ENCODE results near the gene RPTOR.

The RPTOR gene

DNA sequence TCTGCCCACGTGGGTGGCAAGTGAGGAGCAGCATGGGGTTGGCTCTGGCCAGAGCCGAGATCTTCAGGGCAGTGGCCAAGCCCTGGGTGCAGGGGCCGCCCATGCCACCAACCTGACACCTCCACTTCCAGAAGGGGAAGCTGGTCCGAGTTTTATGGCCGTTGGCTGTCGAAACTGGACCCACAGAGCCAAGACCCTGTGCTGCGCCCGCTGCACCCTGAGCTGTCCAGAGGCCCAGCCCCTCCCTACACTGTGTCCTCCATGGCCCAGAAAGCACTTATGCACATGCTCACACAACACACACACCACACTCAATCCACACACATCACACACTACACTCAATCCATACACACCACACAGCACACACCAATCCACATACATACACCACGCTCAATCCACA lies 33.9 kb upstream of the RPTOR start:
- Histone ChIP-seq H3K4me3 (no peak overlapping the region), H3K27me3 (no peaks in the 10 kb centered on the region; a peak in 1 of 22 replicates), H4K20me1 (no peaks in the 10 kb centered on the region; a peak in 1 of 22 replicates), H3K27ac (no peak overlapping the region), H3K36me3 (no peaks in the 10 kb centered on the region), H3K9me3 (replicated peaks in 1 of 11) (no peaks in the 10 kb centered on the region), H3K4me2 (no peak overlapping the region), H3K9ac (no peak overlapping the region), H3K4me1 (no peaks in the 10 kb centered on the region)
- TF ChIP-seq Cebpa-rat (IDR thresholded peaks at IDR 0.05) = no peak

DNA sequence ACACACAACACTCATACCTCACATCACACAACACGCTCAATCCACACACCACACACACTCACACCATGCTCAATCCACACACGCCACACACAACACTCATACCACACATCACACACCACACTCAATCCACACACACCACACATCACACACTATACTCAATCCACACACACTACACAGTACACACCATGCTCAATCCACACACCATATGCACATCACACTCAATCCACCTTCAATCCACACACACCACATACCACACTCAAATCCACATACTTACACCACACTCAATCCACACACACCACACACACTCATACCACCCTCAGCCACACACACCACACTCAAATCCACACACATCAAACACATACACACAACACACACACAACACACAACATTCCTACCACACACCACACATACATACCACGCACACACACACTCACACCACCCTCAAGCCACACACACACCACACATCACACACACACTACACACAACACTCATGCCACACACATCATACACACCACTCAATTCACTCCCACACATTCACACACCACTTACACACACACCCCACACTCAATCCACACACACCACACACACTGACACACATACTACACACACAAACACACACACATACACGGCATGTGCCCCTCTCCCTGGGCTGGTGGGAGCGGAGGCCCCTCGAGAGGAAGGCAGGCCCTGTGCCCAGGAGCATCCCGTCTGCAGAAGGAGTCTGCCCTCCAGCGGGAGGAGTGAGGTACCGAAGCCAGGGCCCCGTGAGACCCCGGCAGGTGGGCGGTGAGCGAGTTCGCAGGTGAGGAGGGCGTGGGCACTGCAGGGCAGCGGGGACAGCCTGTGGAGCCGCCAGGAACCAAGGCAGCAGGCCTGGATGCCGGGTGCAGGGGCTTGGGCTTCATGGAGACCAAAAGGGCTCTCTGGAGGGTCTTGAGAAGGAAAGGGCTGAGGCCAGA lies 33.1 kb upstream of the RPTOR start:
- H3K4me2 ChIP-seq = no peak overlapping the region
- peaks cover 0 to 3% (median 0%) of the 10 kb centered on the region in 11 experiments; a peak in 2 of 22 replicates for H3K27me3 ChIP-seq
- no peaks in the 10 kb centered on the region for H3K9me3 ChIP-seq (replicated peaks in 1 of 11)
- H3K9ac ChIP-seq = no peak overlapping the region
- H4K20me1 ChIP-seq = no peaks in the 10 kb centered on the region; a peak in 2 of 22 replicates
- TF ChIP-seq Cebpa-rat (IDR thresholded peaks at IDR 0.05) = no peak
- no peaks in the 10 kb centered on the region for H3K4me1 ChIP-seq
- no peak overlapping the region for H3K27ac ChIP-seq
- H3K36me3 ChIP-seq = no peaks in the 10 kb centered on the region
- no peak overlapping the region for H3K4me3 ChIP-seq

DNA sequence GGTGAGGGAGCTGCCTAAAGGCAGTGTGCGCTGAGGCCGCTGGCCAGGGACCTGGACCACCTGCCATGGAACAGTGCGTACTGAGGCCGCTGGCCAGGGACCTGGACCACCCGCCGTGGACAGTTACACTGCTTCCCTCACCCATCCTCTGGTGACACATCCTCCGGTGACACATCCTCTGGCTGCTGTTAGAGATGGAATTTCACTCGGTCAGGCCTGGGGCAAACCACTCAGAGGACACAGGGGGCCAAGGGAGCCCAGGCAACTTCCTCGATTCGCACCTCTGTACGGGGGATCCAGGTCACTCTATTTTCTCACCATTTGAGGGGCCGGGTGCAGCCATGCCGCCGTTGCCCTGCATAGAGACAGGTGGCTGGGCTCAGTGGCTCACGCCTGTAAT lies 32.4 kb upstream of the RPTOR start:
- Histone ChIP-seq H4K20me1 (no peaks in the 10 kb centered on the region; a peak in 2 of 22 replicates), H3K4me2 (no peak overlapping the region), H3K9me3 (replicated peaks in 1 of 11) (no peaks in the 10 kb centered on the region), H3K4me1 (no peaks in the 10 kb centered on the region), H3K4me3 (no peak overlapping the region), H3K27ac (no peak overlapping the region), H3K27me3 (peaks cover 0 to 4% (median 0%) of the 10 kb centered on the region in 11 experiments; a peak in 2 of 22 replicates), H3K36me3 (no peaks in the 10 kb centered on the region), H3K9ac (no peak overlapping the region)
- TF ChIP-seq Cebpa-rat (IDR thresholded peaks at IDR 0.05) = no peak

DNA sequence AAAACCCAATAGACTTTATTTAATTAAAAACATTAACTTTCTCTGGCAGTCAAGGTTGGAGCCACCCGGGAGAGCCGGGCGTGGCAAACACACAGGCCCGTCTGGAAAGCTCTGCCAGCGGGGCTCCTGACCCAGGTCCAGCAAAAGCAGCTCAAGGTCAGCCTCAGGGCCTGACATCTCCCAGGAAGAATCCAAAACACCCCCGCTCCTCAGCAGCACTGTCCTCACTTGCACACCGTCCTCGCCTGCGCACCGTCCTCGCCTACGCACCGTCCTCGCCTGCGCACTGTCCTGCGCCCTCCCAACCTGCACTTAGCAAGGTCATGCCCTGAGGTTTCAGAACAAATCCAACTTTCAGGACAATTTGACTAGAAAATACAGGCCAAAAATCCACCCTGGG lies 31.4 kb upstream of the RPTOR start:
- TF ChIP-seq Cebpa-rat (IDR thresholded peaks at IDR 0.05) = no peak
- H3K4me1 ChIP-seq = no peaks in the 10 kb centered on the region
- no peak overlapping the region for H3K4me2 ChIP-seq
- no peaks in the 10 kb centered on the region; a peak in 2 of 22 replicates for H4K20me1 ChIP-seq
- no peak overlapping the region for H3K27ac ChIP-seq
- H3K27me3 ChIP-seq = peaks cover 0 to 4% (median 0%) of the 10 kb centered on the region in 11 experiments; a peak in 2 of 22 replicates
- H3K36me3 ChIP-seq = no peaks in the 10 kb centered on the region
- no peaks in the 10 kb centered on the region for H3K9me3 ChIP-seq (replicated peaks in 1 of 11)
- H3K4me3 ChIP-seq = no peak overlapping the region
- no peak overlapping the region for H3K9ac ChIP-seq

DNA sequence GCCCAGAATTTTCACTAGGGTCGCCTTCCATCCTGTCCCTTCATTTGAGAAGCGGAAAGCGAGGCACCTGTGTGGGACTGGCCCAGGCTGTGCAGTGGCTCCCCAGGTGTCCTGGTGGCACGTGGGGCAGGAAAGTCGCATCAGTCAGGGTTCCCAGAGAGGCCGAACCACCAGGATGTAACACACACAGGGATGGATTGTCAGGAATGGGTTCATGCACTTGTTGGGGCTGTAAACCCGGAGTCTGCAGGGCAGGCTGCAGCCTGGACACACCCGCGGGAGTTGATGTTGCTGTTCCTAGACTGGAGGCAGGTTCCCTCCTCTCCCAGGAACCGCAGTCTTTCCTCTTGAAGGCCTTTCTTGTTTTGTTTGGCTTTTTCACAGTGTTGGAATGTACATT lies 30.7 kb upstream of the RPTOR start:
- no peak for TF ChIP-seq Cebpa-rat (IDR thresholded peaks at IDR 0.05)
- no peak overlapping the region for H3K4me3 ChIP-seq

DNA sequence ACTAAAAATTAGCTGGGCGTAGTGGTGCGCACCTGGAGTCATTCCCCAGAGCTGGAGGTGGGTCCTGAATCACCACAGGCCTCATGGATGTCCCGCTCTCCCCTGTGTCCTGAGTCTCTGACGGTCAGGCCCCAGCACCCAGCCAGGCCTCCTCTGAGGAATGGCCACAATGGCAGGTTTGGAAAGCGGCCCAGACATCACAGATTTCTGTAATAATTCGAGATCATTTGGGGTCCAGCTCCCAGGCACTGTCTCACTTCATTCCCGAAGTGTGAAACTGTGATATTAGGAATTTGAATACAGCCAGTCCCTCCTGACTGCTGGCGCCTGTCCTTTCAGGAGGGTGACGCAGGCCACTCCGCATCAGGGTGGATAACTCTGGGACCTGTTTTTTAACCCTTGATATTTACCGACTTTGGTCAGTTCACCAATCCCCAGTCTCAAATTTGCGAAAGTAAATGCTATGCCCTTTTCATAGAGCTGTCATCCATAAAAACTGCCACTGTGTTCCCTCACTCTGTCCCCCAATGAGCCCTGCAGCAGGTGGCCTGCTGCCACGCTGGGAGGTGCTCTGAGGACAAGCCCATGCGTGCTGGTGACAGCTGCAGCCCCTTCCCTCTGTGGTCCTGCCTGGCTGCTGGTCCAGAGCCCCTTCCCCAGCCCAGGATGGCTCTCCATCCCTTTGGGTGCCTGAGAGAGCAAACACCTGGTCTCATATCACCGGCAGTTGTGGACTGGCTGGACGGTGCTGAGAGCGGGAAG lies 28.3 kb upstream of the RPTOR start:
- peaks cover 0 to 4% (median 0%) of the 10 kb centered on the region in 11 experiments; a peak in 2 of 22 replicates for H3K27me3 ChIP-seq
- H3K9me3 ChIP-seq (replicated peaks in 1 of 11) = no peaks in the 10 kb centered on the region
- H3K9ac ChIP-seq = no peak overlapping the region; a peak in 1 of 22 replicates
- TF ChIP-seq Cebpa-rat (IDR thresholded peaks at IDR 0.05) = no peak
- H3K27ac ChIP-seq = no peak overlapping the region
- no peak overlapping the region for H3K4me3 ChIP-seq
- H3K4me1 ChIP-seq = no peaks in the 10 kb centered on the region
- no peaks in the 10 kb centered on the region for H3K36me3 ChIP-seq
- no peak overlapping the region for H3K4me2 ChIP-seq
- no peaks in the 10 kb centered on the region; a peak in 1 of 22 replicates for H4K20me1 ChIP-seq

More for the DNA sequence above, 30.7 kb upstream of the RPTOR start:
- Histone ChIP-seq H3K27ac (no peak overlapping the region), H3K9ac (no peak overlapping the region), H4K20me1 (no peaks in the 10 kb centered on the region; a peak in 2 of 22 replicates), H3K4me2 (no peak overlapping the region), H3K27me3 (peaks cover 0 to 4% (median 0%) of the 10 kb centered on the region in 11 experiments; a peak in 2 of 22 replicates), H3K9me3 (replicated peaks in 1 of 11) (no peaks in the 10 kb centered on the region), H3K36me3 (no peaks in the 10 kb centered on the region), H3K4me1 (no peaks in the 10 kb centered on the region)

DNA sequence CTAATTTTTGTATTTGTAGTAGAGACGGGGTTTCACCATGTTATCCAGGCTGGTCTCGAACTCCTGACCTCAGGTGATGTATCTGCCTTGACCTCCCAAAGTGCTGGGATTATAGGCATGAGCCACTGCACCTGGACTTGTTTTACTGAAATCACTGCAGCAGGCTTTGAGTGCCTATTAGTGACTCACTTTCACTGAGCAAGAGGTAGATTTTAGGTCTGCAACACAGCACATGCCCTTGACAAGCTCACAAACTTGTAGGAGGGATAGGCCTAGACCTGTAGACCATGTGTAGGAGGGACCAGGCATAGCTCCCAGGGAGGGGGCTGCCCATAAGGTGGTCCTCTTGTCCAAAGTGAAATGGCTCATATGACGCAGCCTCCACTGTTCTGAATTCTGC lies 27.0 kb upstream of the RPTOR start:
- Histone ChIP-seq H3K27me3 (peaks cover 0 to 4% (median 0%) of the 10 kb centered on the region in 11 experiments; a peak in 2 of 22 replicates), H3K36me3 (no peaks in the 10 kb centered on the region), H3K27ac (no peak overlapping the region), H3K4me3 (no peak overlapping the region), H3K4me1 (no peaks in the 10 kb centered on the region), H3K9ac (no peak overlapping the region), H3K4me2 (no peak overlapping the region), H4K20me1 (no peaks in the 10 kb centered on the region; a peak in 1 of 22 replicates), H3K9me3 (replicated peaks in 1 of 11) (no peaks in the 10 kb centered on the region)
- TF ChIP-seq Cebpa-rat (IDR thresholded peaks at IDR 0.05) = no peak

DNA sequence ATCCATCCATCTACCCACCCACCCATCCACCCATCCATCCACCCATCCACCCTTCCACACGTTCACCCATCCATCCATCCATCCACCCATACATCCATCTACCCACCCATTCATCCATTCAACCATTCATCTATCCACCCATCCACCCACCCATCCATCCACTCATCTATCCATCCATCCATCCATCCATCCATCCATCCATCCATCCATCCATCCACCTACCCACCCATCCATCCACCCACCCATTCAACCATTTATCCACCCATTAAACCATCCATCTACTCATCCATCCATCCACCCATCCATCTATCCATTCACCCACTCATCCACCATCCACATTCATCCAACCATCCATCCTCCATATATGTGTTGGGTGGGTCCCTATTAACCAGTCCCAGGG lies 26.2 kb upstream of the RPTOR start:
- H4K20me1 ChIP-seq = no peaks in the 10 kb centered on the region; a peak in 1 of 22 replicates
- H3K4me2 ChIP-seq = no peak overlapping the region
- no peaks in the 10 kb centered on the region for H3K36me3 ChIP-seq
- H3K27ac ChIP-seq = no peak overlapping the region
- no peak overlapping the region for H3K9ac ChIP-seq
- no peak for TF ChIP-seq Cebpa-rat (IDR thresholded peaks at IDR 0.05)
- H3K9me3 ChIP-seq (replicated peaks in 1 of 11) = no peaks in the 10 kb centered on the region; a peak in 1 of 22 replicates
- H3K27me3 ChIP-seq = peaks cover 0 to 4% (median 0%) of the 10 kb centered on the region in 11 experiments; a peak in 2 of 22 replicates
- H3K4me1 ChIP-seq = no peaks in the 10 kb centered on the region
- no peak overlapping the region for H3K4me3 ChIP-seq

All from BLaER1 treated with 17β-estradiol and CSF1 and Interleukin-3, amounts not matched to agents 10 nM and 100 nM (cell line).